ENCODE data around the gene SLC16A6. TPM values are rescaled to one million over a fixed set of nuclear protein-coding genes. Genes with fewer than 3 reads are reported as not detected.

The SLC16A6 gene
- total RNA-seq, 2 donors from 2014 or later = 0.22 to 0.43 TPM

- Histone ChIP-seq H3K4me1 (no peaks in the 10 kb centered on the region), H3K4me3 (no peak overlapping the region), H3K9me3 (no peaks in the 10 kb centered on the region), H3K27me3 (no peaks in the 10 kb centered on the region), H3K36me3 (no peaks in the 10 kb centered on the region), H3K27ac (no peak overlapping the region)
- DNase-seq (ENCODE audit: low spot score) = no peak
- no peak for TF ChIP-seq CTCF (IDR thresholded peaks at IDR 0.05)
Measured at GRCh38 chr17:68298601-68299000, 7.7 kb upstream of the SLC16A6 start.

- Histone ChIP-seq H3K36me3 (no peaks in the 10 kb centered on the region), H3K27ac (no peak overlapping the region), H3K27me3 (no peaks in the 10 kb centered on the region), H3K9me3 (no peaks in the 10 kb centered on the region), H3K4me3 (no peak overlapping the region), H3K4me1 (peaks cover 0 to 6% of the 10 kb centered on the region in 2 donors)
- no peak for DNase-seq (ENCODE audit: low spot score)
- TF ChIP-seq CTCF (IDR thresholded peaks at IDR 0.05) = no peak
Measured at GRCh38 chr17:68297195-68297594, 6.3 kb upstream of the SLC16A6 start.

GRCh38 chr17:68296217-68297191, 5.6 kb upstream of the SLC16A6 start:
- H3K9me3 ChIP-seq = no peaks in the 10 kb centered on the region
- H3K4me3 ChIP-seq = no peak overlapping the region
- no peaks in the 10 kb centered on the region for H3K27me3 ChIP-seq
- no peaks in the 10 kb centered on the region for H3K36me3 ChIP-seq
- no peak overlapping the region for H3K27ac ChIP-seq
- H3K4me1 ChIP-seq = peaks cover 0 to 10% of the 10 kb centered on the region in 2 donors
- no peak for DNase-seq (ENCODE audit: low spot score)
- TF ChIP-seq CTCF (IDR thresholded peaks at IDR 0.05) = no peak

GRCh38 chr17:68295086-68295485, 4.2 kb upstream of the SLC16A6 start:
- no peaks in the 10 kb centered on the region for H3K27me3 ChIP-seq
- no peaks in the 10 kb centered on the region for H3K9me3 ChIP-seq
- H3K4me1 ChIP-seq = peaks cover 0 to 21% of the 10 kb centered on the region in 2 donors
- H3K36me3 ChIP-seq = no peaks in the 10 kb centered on the region
- TF ChIP-seq CTCF (IDR thresholded peaks at IDR 0.05) = no peak
- DNase-seq (ENCODE audit: low spot score) = no peak
- H3K4me3 ChIP-seq = no peak overlapping the region
- H3K27ac ChIP-seq = no peak overlapping the region

GRCh38 chr17:68294617-68295016, 3.7 kb upstream of the SLC16A6 start:
- TF ChIP-seq CTCF (IDR thresholded peaks at IDR 0.05) = no peak
- no peaks in the 10 kb centered on the region for H3K27me3 ChIP-seq

More at GRCh38 chr17:68294617-68295016, 3.7 kb upstream of the SLC16A6 start:
- no peak for DNase-seq (ENCODE audit: low spot score)
- Histone ChIP-seq H3K36me3 (no peaks in the 10 kb centered on the region), H3K27ac (no peak overlapping the region), H3K4me1 (peaks cover 0 to 23% of the 10 kb centered on the region in 2 donors), H3K4me3 (no peak overlapping the region), H3K9me3 (no peaks in the 10 kb centered on the region)

Data from right atrium auricular region (tissue), 2 donors.